NCI-H187 (cell line): ENCODE measurements around the gene MCRS1.
A peak's percentile ranks its signal among the peaks of the same experiment; 100 is the strongest.

Experiments
- DNase-seq, 2 experiments: peaks; one replicate each; lab custom pipeline; 2025; lab: John Stamatoyannopoulos, UW

Gene MCRS1

GRCh38 chr12:49555631-49556390 lies 12.1 kb downstream of the MCRS1 start:
- no peak for DNase-seq

DNA sequence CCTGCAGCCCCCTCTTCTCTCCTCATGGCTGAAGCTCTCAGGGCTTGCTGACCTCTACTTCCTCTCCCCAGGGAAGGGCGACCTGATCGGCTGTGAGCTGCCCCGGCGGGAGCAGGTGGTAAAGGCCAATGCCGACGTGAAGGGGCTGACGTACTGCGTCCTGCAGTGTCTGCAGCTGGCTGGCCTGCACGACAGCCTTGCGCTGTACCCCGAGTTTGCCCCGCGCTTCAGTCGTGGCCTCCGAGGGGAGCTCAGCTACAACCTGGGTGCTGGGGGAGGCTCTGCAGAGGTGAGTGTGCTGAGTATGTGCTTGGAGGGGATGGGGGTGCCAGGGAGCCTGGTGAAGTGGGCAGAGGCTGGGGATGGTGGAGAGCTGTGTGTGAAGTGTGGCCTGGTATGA lies 13.7 kb downstream of the MCRS1 start:
- no peak for DNase-seq

DNA sequence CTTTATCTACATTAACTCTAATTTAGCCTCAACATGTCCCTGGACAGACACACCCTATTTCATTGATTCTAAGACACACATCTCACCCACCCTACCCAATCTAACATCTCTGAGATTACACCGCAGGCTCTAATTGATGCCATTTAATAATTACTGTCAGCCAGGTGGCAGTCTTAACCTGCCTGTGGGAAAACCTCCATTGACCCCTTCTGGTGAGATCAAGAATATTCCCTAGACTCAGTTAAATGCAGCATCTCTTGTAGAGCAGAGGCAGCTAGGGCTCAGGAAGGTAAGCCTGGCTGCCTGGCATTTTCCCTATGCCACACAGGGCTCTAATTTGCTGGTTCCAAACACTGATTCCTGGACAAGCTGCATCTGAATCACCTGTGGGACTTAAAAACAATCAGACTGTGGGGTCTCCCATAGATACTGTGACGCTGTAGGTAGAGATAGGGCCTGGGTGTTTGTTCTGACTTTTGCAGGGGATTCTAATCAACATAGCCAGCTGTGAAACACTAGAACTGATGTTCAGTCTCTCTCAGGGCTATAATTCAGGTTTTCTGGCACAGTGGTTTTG lies 14.3 kb downstream of the MCRS1 start:
- no peak for DNase-seq

DNA sequence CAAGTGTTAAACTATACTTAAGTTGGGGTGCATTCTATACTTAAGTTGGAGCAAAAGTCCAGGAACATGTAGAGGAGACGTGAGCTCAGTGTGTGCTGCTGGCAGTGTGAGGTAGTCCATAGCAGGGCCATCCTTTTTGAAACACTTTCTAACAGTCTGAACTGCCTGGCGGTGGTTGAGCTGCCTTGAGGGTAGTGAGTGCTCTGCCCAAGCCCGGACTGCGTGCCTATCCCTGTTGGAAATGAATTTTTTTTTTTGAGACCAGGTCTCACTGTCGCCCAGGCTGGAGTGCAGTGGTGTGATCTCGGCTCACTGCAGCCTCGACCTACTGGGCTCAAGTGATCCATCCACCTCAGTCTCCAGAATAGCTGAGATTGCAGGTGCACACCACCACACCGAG lies 15.0 kb downstream of the MCRS1 start:
- no peak for DNase-seq

DNA sequence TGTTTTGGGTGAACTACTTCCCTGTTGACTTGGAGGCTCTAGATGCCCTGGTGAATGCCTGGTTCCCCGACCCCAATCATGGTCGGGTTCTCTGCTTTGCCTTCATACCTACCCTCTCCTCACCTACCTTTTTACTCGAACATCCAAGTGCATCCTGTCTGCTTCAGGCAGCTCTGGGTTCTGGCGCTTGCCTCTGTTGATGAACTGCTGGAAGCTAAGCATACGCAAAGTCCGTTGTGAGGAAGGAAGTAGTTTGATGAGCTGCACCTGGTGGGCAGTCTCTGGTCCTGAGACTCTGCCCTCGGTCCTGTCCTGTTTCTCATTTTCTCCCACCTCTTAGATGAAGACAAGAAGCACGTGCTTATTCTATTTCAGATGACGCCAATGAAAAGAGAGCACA lies 15.5 kb downstream of the MCRS1 start:
- no peak for DNase-seq

DNA sequence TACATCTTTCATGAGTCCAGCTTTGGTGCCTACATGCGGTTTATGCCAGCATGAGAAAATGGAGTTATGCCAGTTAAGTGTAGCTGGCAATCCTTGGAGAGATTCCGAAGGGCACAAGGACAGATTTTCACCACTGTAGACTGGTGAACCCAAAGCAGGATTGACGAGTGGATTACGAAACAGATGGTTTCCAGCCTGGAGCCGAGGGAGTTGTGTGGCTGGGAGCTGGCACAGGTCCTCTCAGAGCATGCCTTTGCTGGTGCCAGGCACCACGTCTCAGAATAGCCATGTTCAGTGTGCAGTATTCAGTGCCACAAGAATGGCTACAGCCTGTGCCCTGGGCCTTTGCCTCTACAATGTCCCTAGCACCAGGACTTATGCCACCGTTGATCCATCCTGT lies 15.9 kb downstream of the MCRS1 start:
- no peak for DNase-seq

DNA sequence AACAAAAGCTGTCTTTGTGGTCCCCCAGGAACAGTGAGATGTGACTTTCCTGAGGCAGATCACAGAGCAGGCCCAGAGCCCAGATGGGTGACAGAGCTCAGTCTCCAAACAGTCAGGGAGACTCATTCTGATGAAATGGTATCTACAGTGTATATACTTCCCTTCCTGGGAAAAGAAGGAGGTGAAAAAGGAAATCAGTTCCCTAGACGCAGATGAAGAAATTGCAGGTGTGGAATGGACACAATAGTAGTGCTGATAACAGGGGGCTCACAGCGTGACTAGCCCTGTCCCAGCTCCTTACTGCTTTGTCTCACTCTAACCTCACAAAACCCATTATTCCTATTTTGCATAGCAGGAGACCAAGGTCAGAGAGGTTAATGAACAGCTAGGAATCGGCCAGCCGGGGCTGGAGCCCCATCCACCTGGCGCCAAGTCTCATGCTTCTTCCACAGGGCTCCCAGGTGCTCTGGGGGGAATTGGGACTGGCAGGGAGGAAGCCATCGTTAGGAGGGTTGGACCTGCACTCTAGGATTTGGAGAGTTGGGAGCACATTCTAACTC lies 17.2 kb downstream of the MCRS1 start:
- DNase-seq, result no peak

DNA sequence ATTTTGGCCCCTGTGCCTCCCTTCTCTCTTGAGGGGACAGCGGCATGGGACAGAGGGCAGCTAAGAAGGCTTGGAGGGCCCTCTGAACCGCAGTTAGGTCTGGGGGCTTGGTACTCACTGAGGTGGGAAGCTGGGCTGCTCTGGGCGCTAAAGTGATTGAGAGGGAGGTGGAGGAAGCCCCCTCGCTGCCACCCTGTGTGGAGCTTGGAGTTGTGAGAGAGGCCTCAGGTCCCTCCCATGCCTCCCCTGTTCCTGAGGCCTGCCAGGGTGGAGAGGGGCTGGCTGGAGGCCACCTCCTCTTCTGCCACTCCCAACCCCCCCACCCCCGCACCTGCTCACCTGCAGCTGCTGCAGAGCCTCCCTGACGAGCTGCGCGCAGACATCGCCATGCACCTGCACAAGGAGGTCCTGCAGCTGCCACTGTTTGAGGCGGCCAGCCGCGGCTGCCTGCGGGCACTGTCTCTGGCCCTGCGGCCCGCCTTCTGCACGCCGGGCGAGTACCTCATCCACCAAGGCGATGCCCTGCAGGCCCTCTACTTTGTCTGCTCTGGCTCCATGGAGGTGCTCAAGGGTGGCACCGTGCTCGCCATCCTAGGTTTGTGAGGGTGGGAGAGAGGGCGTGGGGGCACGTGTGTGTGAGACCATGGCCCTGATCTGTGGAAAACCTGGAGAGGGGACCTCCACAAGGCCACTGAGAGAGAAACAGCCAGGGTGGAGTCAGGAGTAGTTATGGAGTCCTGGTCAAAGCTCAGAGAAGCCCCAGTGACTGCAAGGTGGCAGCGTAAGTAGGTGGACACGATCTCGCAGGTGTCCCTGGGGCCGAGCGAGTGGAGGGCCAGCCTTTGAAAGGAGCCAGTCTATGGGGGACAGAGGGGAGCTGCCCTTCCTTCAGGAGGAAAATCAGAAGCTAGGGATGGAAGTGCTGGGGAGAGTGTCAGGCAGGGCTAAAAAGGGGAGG lies 17.9 kb downstream of the MCRS1 start:
- peak; percentile 85 to 89 for DNase-seq

DNA sequence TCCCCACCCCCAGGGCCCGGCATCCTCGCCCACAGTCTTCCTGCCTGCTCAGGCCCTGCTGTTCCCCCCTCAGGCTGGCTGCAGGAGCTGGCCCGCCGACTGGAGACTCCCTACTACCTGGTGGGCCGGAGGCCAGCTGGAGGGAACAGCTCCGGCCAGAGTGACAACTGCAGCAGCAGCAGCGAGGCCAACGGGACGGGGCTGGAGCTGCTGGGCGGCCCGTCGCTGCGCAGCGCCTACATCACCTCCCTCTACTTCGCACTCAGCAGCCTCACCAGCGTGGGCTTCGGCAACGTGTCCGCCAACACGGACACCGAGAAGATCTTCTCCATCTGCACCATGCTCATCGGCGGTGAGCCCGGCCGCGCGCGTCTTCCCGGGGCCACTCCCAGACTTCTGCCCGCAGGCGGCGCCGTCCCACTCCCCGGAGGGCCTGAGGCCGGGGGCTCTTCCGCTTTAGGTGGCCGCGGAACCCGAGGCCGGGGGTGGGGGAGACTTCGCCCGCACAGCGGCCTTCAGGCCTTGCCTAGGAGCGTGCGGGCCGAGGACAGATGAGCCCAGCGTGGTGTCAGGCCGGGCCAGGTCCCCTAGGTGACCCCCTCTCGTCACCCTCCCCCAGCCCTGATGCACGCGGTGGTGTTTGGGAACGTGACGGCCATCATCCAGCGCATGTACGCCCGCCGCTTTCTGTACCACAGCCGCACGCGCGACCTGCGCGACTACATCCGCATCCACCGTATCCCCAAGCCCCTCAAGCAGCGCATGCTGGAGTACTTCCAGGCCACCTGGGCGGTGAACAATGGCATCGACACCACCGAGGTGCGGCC lies 18.9 kb downstream of the MCRS1 start:
- no peak for DNase-seq

DNA sequence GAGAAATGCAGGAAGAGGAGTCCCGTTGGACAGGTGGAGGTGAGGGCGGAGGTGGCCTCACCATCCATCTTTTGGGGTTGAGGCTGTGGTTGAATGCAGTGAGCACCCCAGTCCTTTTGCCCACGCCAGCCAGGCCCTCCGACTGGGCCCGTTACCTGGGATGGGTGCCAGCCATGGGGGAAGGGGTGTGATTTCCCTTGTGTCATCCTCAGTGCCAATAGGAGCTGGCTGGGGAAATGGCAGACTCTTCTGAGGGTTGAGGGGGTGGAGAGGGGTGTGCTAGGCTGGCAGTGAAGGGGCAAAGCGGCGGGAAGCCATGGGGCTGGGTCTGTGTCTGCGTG lies 19.5 kb downstream of the MCRS1 start:
- DNase-seq, result no peak

DNA sequence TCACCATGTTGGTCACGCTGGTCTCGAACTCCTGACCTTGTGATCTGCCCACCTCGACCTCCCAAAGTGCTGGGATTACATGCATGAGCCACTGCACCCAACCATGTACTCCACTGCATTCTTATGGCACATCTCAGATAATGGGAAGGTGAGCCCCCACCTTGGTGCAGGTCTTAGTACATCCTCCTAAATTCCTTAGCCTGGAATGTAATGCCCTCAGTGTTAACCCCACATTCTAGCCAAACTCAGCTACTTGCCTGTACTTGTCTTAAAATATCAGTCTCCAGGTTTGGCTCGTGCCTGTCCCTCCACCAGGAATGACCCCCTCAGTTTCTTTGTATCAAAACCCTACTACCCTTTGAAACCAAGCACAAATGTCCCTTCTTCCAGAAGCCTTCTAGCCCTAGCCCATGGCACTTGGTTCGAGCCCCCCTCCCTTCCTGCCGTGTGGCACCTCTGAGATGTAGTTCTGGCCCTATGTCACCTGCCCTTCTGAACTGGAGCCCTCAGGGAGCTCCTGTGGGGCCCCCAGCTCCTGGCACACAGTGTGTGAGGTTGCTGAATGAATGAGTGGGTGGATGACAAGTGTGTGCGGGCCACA lies 20.8 kb downstream of the MCRS1 start:
- DNase-seq, result no peak

- DNase-seq, result no peak
Measured at GRCh38 chr12:49546481-49546880, 21.5 kb downstream of the MCRS1 start.

DNA sequence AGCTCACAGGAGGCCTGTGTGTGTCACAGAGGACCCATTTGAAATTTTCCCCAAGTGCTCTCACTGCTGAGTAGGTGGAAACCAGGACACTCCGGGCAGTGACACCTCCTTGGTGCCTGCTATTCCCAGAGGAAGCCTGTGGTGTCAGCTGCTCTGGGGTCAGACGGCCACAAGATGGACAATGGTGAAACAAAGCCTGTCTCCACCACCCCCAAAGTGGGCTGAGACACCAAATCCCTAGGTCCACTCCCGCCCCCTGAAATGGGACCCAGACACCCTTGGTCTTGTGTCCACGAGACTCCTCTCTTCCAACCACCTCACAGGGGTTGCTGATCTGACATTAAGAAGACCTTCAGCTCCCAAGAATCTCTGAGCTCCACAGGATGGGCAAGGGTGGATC lies 22.1 kb downstream of the MCRS1 start:
- no peak for DNase-seq

DNA sequence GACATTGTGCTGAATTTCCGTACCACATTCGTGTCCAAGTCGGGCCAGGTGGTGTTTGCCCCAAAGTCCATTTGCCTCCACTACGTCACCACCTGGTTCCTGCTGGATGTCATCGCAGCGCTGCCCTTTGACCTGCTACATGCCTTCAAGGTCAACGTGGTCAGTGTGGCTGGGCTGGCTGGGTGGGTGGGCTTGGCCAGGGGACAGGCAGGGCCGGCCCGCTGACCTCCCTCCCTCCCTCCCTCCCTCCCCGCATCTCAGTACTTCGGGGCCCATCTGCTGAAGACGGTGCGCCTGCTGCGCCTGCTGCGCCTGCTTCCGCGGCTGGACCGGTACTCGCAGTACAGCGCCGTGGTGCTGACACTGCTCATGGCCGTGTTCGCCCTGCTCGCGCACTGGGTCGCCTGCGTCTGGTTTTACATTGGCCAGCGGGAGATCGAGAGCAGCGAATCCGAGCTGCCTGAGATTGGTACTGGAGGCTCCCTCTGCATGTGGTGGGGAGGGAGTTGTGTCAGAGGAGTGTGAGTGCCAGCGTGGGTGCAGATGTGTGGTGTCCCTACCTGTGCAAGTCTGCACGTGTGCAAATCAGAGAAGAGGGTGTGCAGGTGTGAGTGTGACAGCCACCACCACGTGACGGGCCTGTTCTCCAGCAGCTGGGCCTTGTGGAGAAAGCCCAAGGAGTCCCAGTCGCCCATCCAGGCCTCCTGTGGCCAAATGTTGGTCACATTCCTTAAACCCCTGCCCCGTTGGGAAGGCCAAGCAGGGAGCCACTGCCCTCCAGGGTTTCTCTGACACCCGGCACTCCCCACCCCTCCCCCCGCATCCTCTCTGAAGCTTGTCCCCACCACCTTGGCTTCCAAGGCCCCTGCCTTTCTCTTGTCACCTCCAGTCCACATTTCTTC lies 23.8 kb downstream of the MCRS1 start:
- DNase-seq, result no peak

- DNase-seq, result no peak
Measured at GRCh38 chr12:49543221-49543913, 24.6 kb downstream of the MCRS1 start.

DNA sequence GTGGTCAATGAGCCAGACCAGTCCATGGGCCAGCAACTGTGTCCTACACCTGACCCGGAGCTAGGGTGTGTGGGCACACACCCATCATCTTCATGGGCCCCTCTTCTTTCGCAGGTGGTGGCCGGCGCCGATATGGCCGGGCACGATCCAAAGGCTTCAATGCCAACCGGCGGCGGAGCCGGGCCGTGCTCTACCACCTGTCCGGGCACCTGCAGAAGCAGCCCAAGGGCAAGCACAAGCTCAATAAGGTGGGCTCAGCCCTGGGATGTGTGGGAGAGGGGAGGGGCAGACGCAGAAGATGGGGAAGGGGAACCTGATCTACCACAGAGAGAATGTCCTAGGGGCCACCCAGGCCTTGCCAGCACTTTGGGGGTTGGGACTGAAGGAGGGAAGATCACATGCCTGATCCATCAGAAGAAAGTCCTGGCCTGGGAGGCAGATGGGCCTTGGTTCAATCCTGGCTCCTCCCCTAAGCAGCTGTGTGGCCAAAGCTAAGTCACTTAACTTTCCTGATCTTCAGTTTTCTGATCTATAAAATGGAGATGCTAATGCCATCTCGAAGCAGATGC lies 25.3 kb downstream of the MCRS1 start:
- DNase-seq, result no peak

DNA sequence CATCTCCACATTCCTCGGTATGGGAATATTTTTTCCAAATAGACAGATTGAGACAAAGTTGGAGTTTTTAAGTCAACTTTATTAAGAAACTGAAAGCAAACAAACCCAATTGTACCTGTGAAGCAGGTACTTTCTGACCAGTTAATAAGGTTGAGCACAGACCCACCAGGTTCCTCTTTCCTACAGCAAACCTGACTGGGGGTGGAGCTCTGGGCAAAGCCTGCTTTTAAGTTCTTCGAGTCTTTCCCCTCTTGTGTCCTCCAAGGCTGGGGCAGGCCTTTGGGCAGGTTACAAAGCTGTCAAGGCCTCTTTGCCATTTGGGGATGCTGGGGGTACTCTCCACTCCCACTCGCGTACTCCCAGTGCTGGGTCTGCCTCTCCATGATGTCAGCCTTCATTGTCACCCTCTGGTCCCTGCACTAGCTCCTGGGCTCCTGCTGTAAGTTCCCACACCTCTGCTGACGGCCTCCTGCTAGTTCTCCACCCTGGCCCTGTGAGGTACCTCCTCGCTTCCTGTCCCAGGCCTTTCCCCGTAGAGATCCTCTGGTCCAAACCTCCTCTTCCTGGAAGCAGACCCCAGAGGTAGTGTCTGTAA lies 25.9 kb downstream of the MCRS1 start:
- no peak for DNase-seq

DNA sequence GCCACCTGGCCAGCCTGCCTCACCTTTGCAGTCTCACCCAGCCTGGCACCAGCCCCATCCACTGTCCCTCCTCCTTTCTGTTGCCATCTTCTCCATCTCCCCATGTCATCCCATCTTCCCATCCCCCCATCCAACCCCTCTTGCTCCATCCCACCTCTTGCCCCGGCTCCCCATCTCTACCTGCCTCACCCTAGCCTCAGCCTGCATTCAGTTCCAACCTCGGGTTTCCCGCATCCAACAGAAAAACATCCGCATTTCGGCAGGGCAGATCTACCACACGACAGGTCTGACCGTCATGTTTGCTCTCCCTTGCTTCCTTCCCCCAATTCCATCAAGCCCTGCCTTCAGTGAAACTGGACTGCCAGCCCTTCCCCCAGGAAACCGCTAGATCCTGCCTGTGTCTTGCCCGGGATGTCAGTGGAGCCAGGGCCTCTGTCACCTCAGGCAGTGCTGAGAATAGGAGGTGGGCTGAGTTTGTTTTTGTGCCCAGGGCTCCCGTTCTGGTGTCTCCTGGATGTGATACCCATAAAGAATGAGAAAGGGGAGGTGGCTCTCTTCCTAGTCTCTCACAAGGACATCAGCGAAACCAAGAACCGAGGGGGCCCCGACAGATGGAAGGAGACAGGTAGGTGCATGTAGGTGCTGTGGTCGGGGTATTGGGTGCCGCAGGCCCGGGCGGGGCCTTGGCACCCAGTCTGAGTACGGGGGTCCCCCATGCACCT lies 26.6 kb downstream of the MCRS1 start:
- no peak for DNase-seq
